ENCODE data around the gene TRIM33.

- TF ChIP-seq, protein P1, sequence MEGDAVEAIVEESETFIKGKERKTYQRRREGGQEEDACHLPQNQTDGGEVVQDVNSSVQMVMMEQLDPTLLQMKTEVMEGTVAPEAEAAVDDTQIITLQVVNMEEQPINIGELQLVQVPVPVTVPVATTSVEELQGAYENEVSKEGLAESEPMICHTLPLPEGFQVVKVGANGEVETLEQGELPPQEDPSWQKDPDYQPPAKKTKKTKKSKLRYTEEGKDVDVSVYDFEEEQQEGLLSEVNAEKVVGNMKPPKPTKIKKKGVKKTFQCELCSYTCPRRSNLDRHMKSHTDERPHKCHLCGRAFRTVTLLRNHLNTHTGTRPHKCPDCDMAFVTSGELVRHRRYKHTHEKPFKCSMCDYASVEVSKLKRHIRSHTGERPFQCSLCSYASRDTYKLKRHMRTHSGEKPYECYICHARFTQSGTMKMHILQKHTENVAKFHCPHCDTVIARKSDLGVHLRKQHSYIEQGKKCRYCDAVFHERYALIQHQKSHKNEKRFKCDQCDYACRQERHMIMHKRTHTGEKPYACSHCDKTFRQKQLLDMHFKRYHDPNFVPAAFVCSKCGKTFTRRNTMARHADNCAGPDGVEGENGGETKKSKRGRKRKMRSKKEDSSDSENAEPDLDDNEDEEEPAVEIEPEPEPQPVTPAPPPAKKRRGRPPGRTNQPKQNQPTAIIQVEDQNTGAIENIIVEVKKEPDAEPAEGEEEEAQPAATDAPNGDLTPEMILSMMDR (IDR thresholded peaks at IDR 0.05): no peak
- no peak for TF ChIP-seq POLR2A (IDR thresholded peaks at IDR 0.05)
Observed at GRCh38 chr1:114490274-114490693, 20.7 kb downstream of the TRIM33 start.

All from Peyer's patch (tissue), 4 donors.